PFSK-1 (cell line): ENCODE data around the gene OR13A1.

ENCODE experiments used
- FOXP2 ChIP-seq: optimal IDR thresholded peaks from 2 replicates; pipeline ENCODE3; 2011; ENCODE audit warnings: borderline replicate concordance, control low read depth, inconsistent platforms; ENCODE audit not compliant: insufficient read depth; ENCODE audit errors: extremely low read length, extremely low read depth
- POLR2AphosphoS5 ChIP-seq: IDR thresholded peaks from 2 replicates; pipeline ENCODE4 v1.6.1; 2012; ENCODE audit warnings: low read depth, mild to moderate bottlenecking, control low read depth, low read length, moderate library complexity
- SIN3A ChIP-seq: IDR thresholded peaks from 2 replicates; pipeline ENCODE4 v1.6.1; 2012; ENCODE audit warnings: mild to moderate bottlenecking, low read length, moderate library complexity, borderline replicate concordance; ENCODE audit not compliant: insufficient read depth
- TF ChIP-seq, protein P1 (sequence below), 2 experiments: IDR thresholded peaks; 2 replicates each; pipeline versions ENCODE4 v1.6.1 to v1.8.0; 2011 to 2012; ENCODE audit warnings: low read depth in 2 of 2, low read length in 2 of 2, control low read depth in 1 of 2, inconsistent platforms in 1 of 2, mild to moderate bottlenecking in 1 of 2, moderate library complexity in 1 of 2; ENCODE audit not compliant: insufficient read depth in 1 of 2

DNA sequence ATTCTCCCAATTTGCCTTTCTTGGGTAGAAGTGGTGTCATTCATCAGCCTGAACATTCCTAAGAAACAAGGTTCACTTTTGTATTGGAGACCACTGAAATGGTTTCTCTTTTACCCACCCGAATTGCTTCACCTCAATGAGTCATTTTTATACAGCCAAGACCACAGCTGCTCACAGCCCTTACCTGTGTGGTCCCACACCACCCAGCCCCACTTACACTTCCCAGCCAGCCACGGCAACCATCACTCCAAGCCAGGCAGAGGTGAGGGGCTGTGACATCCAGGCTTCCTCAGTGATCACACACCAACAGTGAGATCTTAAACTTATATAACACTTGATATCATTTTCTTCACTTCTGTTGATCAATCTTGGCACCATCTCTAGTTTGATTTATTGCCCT, 20.7 kb downstream of the OR13A1 start:
- TF ChIP-seq, protein P1, sequence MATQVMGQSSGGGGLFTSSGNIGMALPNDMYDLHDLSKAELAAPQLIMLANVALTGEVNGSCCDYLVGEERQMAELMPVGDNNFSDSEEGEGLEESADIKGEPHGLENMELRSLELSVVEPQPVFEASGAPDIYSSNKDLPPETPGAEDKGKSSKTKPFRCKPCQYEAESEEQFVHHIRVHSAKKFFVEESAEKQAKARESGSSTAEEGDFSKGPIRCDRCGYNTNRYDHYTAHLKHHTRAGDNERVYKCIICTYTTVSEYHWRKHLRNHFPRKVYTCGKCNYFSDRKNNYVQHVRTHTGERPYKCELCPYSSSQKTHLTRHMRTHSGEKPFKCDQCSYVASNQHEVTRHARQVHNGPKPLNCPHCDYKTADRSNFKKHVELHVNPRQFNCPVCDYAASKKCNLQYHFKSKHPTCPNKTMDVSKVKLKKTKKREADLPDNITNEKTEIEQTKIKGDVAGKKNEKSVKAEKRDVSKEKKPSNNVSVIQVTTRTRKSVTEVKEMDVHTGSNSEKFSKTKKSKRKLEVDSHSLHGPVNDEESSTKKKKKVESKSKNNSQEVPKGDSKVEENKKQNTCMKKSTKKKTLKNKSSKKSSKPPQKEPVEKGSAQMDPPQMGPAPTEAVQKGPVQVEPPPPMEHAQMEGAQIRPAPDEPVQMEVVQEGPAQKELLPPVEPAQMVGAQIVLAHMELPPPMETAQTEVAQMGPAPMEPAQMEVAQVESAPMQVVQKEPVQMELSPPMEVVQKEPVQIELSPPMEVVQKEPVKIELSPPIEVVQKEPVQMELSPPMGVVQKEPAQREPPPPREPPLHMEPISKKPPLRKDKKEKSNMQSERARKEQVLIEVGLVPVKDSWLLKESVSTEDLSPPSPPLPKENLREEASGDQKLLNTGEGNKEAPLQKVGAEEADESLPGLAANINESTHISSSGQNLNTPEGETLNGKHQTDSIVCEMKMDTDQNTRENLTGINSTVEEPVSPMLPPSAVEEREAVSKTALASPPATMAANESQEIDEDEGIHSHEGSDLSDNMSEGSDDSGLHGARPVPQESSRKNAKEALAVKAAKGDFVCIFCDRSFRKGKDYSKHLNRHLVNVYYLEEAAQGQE (IDR thresholded peaks at IDR 0.05; ENCODE audit: insufficient read depth in 1 of 2, low read depth in 2 of 2, low read length in 2 of 2): no peak
- TF ChIP-seq POLR2AphosphoS5: no peak
- no peak for TF ChIP-seq SIN3A
- TF ChIP-seq FOXP2: no peak
